Activated CD8-positive, alpha-beta memory T cell treated with anti-CD3 and anti-CD28 coated beads for 24 hours (primary cell): ENCODE measurements around the gene MEFV.

Source experiments
- DNase-seq: peaks from one replicate; pipeline ENCODE4 v3.0.0-alpha.2; 2020

The MEFV gene

GRCh38 chr16:3264137-3265036, 8.0 kb upstream of the MEFV start:
- DNase-seq: peak; percentile 98

GRCh38 chr16:3262517-3262916, 6.1 kb upstream of the MEFV start:
- no peak for DNase-seq

GRCh38 chr16:3259836-3260235, 3.4 kb upstream of the MEFV start:
- DNase-seq: no peak

- DNase-seq: no peak
Observed at GRCh38 chr16:3256866-3257465, 533 bp upstream of the MEFV start.

- no peak for DNase-seq
Observed at GRCh38 chr16:3254309-3254708, 2.1 kb downstream of the MEFV start.

- DNase-seq: no peak
Observed at GRCh38 chr16:3252967-3253366, 3.5 kb downstream of the MEFV start.

- DNase-seq: no peak
Observed at GRCh38 chr16:3249451-3249850, 7.0 kb downstream of the MEFV start.

- DNase-seq: no peak
Observed at GRCh38 chr16:3249020-3249419, 7.4 kb downstream of the MEFV start.

GRCh38 chr16:3248596-3248995, 7.8 kb downstream of the MEFV start:
- no peak for DNase-seq

GRCh38 chr16:3246876-3247275, 9.6 kb downstream of the MEFV start:
- no peak for DNase-seq

- DNase-seq: no peak
Observed at GRCh38 chr16:3246002-3246401, 10.4 kb downstream of the MEFV start.

GRCh38 chr16:3243882-3244281, 12.6 kb downstream of the MEFV start:
- no peak for DNase-seq

- no peak for DNase-seq
Observed at GRCh38 chr16:3242709-3243108, 13.7 kb downstream of the MEFV start.

GRCh38 chr16:3241761-3242160, 14.7 kb downstream of the MEFV start:
- DNase-seq: no peak

GRCh38 chr16:3235856-3236669, 20.4 kb downstream of the MEFV start:
- DNase-seq: no peak

GRCh38 chr16:3234857-3235561, 21.4 kb downstream of the MEFV start, which contains the start of gene ZNF200:
Gene ZNF200 (minus strand): TSS chr16:3235158. CDS start chr16:3233755, 1,403 bp downstream.
- peak; percentile 97 for DNase-seq

- no peak for DNase-seq
Observed at GRCh38 chr16:3234543-3234856, 21.9 kb downstream of the MEFV start.

GRCh38 chr16:3223913-3224515, 32.4 kb downstream of the MEFV start:
- no peak for DNase-seq

GRCh38 chr16:3220839-3221238, 35.6 kb downstream of the MEFV start:
- DNase-seq: no peak

- DNase-seq: no peak
Observed at GRCh38 chr16:3216263-3216640, 40.2 kb downstream of the MEFV start.

- peak; percentile 67 for DNase-seq
Observed at GRCh38 chr16:3215601-3216262, 40.7 kb downstream of the MEFV start.
